GM21526 (cell line): Measurements from ENCODE around the gene CDH22.

Experiments
- ATAC-seq: cut with Tn5 transposase; IDR thresholded peaks from one replicate; pipeline ENCODE4 v1.9.1; 2021; ENCODE audit warnings: moderate library complexity; ENCODE audit not compliant: unreplicated experiment, low FRiP score

The CDH22 gene

GRCh38 chr20:46154796-46155195 is 153.5 kb downstream of the CDH22 start:
- ATAC-seq: no peak

- ATAC-seq: no peak
These were observed 154.0 kb downstream of the CDH22 start for GRCh38 chr20:46154305-46154704.

GRCh38 chr20:46152824-46153586 is 155.3 kb downstream of the CDH22 start:
- no peak for ATAC-seq

- no peak for ATAC-seq
These were observed 156.4 kb downstream of the CDH22 start for GRCh38 chr20:46151936-46152335.

GRCh38 chr20:46150943-46151342 is 157.4 kb downstream of the CDH22 start:
- ATAC-seq: no peak

- ATAC-seq: no peak
These were observed 159.7 kb downstream of the CDH22 start for GRCh38 chr20:46148313-46149208.

- no peak for ATAC-seq
These were observed 162.6 kb downstream of the CDH22 start for GRCh38 chr20:46145713-46146112.

- ATAC-seq: no peak
These were observed 163.8 kb downstream of the CDH22 start for GRCh38 chr20:46144432-46145025.

- no peak for ATAC-seq
These were observed 166.2 kb downstream of the CDH22 start for GRCh38 chr20:46142124-46142523.

- no peak for ATAC-seq
These were observed 168.3 kb downstream of the CDH22 start for GRCh38 chr20:46139908-46140482.

GRCh38 chr20:46139266-46139889 is 168.9 kb downstream of the CDH22 start:
- ATAC-seq: no peak

GRCh38 chr20:46137816-46138215 is 170.5 kb downstream of the CDH22 start:
- ATAC-seq: no peak

- no peak for ATAC-seq
These were observed 172.3 kb downstream of the CDH22 start for GRCh38 chr20:46135856-46136633.

- no peak for ATAC-seq
These were observed 173.6 kb downstream of the CDH22 start for GRCh38 chr20:46134716-46135115.

GRCh38 chr20:46133886-46134654 is 174.2 kb downstream of the CDH22 start:
- no peak for ATAC-seq

- ATAC-seq: no peak
These were observed 175.6 kb downstream of the CDH22 start for GRCh38 chr20:46132705-46133120.

- no peak for ATAC-seq
These were observed 176.9 kb downstream of the CDH22 start for GRCh38 chr20:46131396-46131795.

- ATAC-seq: no peak
These were observed 177.8 kb downstream of the CDH22 start for GRCh38 chr20:46130534-46130933.

- no peak for ATAC-seq
These were observed 178.3 kb downstream of the CDH22 start for GRCh38 chr20:46129955-46130481.
